Measurements from ENCODE around the gene EFCAB13.

EFCAB13 gene, protein sequence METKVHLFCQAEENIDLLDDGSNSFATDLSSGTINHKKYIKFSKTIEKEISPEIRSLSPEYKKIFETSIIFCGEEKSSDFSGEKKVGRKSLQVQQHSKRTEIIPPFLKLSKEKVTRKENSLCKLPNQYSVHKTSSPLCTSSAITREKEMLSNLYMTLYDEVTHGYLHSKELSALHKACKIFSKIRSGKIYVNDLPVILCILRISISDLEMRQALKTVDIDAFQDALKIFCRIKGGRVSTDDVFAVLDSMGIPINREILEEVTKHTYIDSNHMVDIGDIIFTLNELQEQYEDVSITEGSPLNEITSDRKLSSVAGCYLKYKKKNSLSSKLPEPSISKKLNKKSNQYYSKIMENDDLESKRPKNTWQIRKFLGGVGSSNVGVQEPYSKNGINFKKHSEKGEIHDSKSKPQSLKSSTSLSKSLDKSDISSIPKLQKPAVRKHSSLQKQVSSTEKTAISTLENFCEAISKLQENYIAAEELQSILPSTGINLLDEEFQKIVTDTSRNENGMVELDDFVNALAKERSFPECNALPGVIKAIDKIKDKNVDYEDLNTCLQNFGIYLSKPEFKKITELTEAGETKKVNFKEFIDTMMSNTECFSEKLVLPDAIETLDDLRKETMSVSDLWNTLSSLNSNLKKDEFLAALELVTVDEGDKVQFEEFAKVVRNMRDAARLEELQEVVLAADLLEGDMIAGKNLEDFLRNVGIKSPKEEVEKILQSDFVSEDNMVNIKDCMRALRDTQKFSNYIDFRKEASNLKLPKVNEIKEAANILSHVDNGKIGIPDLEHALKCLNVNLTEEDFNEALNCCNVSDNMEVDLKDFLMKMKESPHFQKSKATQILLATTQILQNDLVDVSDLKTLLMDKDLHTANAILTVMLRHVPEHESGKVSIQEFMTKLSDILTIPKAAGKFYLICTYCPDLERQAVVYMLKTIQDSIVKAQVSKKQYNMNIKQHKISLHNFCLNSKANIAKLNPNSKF

DNA sequence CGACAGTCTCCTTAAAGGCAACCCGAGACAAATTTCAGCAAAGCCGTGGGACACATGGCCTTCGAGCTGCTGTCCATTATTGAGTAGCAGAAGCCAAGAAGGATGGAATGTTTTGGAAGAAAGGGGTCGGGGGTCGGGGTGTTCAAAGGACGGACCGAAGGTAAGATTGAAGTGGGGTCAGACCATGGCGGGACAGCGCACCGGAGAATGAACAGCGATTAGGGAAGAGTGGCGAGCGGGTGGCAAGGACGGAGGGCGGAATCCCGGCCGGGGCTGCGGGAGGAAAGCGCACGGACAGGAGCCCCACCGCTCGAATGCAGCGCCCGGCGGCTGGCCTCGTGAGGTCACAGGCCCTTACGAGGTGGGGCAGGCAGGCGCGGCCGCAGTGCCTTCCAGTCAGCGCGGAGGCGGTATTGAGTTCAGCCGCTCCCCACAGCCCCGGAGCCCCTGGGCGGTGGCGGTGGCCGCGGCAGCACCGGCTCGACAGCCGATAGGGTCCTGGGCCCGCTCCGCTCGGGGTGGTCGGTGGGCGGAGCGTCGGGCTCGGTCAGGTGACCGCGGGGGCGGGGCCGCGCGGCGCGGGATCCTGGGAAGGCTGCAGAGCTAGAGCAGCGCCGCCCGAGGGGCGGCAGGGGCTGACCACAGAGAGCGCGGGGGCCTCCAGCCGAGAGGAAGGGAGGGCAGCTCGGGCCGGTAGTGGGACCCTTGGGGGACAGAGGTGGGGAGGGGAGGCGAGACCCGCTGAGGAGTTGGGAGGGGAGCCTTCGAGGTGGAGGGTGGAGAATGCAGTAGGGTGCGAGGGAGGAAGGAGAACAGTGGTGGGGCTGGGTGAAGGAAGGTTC is at the start of gene EFCAB13:
TSS of gene EFCAB13 (plus strand) at position 574 of the 842 bp plus-strand sequence. CDS start 4,399 bp downstream, outside the sequence.
- DNase-seq (ENCODE audit: low read depth in 2 of 2): peak; percentile 55 to 68

DNA sequence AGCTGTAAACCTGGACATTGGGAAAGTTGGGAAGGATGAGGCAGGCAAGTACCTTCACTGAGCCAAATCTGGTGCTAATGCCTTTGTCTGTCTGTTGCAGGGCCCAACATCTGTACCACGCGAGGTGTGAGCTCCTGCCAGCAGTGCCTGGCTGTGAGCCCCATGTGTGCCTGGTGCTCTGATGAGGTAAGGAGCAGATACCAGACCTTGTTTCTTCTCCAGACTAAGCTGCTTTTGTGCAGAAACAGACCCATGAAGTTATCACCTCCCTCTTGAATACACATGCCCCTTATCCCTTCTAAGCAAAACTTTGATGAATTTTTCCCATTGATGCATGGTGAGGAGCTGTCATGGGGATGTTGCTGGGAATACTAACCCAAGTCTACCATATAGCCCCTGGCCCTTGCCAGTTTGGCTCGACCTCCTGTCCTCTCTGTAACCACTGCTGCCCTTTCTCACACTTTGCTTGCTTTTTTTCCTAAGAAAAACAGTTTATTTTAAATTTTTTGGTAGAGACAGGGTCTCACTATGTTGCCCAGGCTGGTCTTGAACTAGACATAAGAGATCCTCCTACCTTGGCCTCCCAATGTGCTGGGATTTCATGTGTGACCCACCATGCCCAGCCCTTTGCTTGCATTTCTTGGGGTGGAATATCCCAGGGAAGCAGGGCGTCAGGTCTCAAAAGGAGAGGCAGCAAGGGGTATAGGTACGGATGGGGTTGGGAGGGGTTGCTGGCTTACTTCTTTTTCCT is 49.3 kb upstream of the EFCAB13 start:
- DNase-seq (ENCODE audit: low read depth in 2 of 2): no peak

DNA sequence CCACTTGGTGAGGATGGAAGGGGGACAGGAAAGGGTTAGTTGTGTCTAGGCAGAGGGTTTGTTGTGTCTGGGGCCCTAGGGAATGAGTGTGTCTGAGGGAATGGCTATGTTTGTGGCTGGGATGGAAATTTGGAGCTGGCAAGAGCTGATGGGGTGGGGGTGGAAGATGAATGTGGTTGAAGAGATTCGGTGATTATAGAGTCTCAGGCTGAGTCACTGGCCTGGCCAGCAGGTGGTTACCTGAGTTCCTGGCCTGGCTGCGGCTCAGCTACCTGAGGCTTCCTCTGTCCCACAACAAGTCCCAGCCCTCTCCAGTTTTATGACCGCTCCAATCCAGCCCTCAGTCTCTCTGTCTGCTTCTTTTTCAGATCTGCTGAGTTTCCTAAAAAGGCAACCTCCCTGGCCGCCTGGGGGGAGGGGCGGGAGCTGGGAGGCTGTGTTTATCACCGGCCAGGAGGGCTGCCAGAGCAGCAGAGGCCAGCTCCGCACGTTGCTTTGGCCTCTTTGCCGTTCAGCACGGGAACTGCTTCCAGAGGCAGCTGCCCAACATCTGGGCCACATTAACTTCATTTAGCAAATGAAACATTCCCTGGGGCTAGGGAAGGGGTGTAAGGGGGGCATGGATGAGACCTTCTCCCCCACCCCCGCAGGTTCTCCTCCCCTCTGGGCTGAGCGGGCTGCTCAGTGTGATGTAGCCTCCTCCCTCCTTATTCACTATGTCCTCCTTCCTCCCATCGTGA is 48.3 kb upstream of the EFCAB13 start:
- DNase-seq (ENCODE audit: low read depth in 2 of 2): no peak

DNA sequence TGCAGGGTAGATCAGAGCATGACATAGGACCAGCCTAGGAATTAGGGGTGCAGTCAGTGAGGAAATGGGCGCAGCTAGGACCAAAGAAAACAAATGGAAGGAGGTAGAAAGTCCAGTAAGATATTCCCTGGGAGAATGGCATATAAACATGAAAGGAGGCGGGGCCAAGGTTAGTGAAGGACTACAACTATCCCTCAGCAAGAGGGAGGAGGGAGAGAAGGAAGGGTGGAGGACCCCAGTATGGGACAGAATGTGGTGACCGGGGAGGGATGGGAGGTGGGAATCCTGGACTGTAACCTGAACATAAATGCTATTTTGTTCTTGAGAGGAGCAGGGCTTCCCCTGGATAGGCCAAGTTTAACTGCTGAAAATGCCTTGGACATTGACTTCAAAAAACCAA is 47.3 kb upstream of the EFCAB13 start:
- DNase-seq (ENCODE audit: low read depth in 2 of 2): no peak

DNA sequence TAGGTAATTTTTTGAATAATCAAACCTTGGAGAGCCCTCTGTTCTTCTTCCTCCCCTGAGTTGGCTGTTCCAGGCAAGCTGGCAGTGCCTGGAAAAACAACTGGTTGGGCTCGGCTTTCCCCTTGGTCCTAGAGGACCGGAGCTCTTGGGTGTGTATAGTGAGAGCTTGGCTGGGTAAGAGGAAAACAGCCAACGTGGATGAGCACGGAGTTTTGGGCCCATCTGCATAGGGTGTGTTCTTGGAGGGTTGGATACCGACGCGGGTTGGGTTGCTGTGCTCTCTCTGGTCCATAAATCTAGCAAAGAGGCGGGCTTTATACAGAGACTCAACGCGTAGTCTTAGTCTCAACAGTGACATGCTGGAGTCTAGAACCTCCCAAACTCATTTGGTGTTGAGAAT is 46.9 kb upstream of the EFCAB13 start:
- no peak for DNase-seq (ENCODE audit: low read depth in 2 of 2)

DNA sequence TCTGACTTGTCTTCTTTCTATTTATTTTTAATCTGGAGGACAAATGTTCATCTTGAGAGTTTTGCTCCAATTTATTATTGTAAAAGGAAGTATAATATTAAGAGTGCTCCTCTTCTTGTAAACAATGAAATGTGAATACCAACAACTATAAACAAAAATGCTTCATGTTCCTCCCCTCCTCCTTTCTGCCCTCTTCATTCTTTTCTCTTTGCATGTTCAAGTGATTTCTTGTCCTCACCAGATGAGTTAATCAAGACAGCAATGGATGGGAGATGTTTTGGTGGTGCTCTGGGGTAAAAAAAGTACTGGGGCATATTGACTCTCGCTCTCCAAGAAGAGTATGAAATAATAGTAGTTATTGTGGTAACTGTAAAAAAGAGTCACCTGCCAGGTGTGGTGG is 45.8 kb upstream of the EFCAB13 start:
- no peak for DNase-seq (ENCODE audit: low read depth in 2 of 2)

DNA sequence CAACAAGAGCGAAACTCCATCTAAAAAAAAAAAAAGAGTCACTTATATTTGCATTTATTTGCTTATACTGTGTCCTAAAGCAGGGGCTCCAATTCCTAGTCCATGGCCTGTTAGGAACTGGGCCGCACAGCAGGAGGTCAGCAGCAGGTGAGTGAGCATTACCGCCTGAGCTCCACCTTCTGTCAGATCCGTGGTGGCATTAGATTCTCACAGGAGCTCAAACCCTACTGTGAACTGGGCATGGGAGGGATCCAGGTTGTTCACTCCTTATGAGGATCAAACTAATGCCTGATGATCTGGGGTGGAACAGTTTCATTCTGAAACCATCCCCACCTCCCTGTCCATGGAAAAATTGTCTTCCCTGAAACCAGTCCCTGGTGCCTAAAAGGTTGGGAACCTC is 45.2 kb upstream of the EFCAB13 start:
- no peak for DNase-seq (ENCODE audit: low read depth in 2 of 2)

DNA sequence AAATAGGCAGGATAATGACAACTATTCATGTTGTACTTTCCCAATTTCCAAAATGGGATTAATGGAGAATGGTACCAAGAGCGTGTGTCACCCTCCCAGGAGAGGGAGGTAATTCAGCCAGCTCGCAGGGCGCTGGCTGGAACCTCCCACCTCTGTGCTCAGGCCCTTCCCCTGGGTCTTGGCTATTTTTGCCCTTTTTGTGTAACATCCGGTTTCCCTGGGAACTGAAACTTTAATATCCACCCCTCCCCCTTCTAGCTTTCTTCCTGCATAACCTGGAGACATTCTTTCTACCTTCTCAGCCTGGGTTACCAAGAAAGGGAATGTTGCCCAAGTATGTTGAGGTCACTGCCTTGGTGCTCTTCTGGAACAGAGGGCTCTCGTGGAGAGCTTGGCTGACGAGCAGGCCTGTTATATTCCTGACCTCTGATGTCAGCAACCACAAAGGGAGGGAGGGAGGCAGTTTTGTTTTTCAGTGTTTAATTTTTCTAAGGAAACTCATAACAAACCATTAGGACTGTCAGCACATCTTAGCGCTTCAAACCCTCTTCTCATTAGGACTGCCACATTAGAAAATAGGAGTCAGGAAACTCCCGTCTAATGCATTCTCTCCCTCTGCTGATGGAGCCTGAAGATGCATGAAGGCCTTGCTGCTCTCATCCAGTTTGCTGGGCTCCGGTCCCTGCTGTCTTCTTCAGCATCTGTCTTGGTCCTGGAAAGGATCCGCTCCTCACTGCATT is 44.5 kb upstream of the EFCAB13 start:
- no peak for DNase-seq (ENCODE audit: low read depth in 2 of 2)

DNA sequence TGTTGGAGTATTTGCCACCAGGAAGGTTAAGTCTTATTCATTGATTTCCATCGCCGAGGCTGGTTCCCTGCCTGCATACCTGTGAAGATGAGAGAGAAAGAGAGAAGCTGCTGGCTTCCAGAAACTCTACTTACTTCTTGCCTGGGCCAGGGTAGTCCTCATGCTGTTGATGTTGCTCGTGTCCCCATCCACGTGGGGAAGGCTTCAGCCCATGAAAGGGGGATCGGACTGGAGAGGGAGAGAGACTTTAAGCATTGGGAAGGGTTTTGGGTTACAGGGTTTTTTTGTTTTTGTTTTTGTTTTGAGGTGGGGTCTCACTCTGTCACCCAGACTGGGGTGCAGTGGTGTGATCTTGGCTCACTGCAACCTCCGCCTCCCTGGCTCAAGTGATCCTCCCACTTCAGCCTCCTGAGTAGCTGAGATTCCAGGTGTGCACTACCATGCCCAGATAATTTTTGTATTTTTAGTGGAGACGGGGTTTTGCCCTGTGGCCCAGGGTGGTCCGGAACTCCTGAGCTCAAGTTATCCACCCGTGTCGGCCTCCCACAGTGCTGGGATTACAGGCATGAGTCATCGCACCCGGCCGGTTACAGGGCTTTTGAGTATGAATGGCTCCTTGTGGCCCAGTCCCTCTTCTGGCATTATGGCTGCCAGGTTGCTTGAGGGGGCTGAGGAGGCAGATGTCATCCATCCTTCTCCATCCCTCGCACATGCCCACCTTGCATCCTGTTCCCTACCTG is 43.5 kb upstream of the EFCAB13 start:
- DNase-seq (ENCODE audit: low read depth in 2 of 2): no peak

DNA sequence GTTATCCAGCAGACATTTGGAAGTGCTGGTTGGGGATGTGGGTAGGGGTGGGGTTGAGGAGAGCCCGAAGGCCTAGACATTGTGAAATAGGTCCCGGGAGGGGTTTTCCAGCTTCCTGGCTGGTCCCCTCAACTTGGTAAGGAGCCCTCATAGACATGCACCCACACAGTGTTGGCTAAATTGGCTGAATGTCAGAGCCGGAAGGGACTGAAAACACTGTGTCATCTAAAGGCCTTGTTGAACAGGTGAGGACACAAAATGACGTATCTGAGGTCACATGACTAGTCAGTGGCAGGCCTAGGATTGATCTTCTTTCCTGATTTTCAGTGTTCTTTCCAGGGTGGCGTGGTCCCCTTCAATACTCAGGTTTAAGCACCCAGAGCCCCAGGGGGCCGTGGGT is 42.5 kb upstream of the EFCAB13 start:
- DNase-seq (ENCODE audit: low read depth in 2 of 2): no peak

DNA sequence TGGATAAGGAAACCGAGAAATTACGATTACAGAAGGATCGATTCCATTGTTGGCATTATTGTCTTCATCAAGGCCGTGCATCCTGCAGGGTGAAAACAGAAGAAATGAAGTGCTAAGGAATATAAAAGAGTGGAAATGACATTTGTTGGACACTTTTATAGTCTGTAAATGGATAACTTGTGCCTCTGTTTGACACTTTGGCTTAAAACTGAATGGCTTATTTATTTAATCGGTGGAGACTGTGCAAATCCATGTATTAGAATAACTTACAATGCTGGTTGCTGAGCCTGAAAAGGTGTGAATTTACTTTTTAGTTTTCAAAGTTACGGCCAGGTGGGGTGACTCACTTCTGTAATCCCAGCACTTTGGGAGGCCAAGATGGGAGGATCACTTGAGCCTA is 38.8 kb upstream of the EFCAB13 start:
- no peak for DNase-seq (ENCODE audit: low read depth in 2 of 2)

DNA sequence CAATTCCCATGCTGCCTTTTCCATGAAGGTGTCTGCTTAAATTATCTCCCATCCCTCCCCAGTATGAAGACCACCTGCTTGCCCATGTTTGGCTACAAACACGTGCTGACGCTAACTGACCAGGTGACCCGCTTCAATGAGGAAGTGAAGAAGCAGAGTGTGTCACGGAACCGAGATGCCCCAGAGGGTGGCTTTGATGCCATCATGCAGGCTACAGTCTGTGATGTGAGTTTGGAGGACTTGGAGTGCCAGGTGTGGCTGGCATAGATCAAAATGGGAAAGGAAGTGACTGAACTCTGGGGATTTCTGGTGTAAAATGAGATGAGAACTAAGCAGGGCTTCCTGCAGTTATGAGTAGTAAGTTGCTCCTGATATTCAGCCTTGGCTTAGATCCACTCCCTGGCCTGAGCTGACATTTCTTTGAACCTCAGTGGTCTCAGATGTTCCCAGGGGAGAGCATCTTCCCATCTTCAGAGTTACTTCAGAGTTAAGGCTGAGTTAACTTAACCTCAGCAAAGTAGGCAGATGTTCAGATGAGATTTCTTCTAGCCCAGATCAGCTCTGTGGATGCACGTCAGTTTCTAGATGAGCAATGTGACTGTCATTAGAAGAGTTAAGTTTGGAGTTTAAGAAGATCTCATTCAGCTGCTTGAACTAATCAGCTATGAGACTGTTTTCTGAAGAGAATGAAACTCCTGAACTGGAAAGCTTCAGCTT is 37.4 kb upstream of the EFCAB13 start:
- DNase-seq (ENCODE audit: low read depth in 2 of 2): no peak

DNA sequence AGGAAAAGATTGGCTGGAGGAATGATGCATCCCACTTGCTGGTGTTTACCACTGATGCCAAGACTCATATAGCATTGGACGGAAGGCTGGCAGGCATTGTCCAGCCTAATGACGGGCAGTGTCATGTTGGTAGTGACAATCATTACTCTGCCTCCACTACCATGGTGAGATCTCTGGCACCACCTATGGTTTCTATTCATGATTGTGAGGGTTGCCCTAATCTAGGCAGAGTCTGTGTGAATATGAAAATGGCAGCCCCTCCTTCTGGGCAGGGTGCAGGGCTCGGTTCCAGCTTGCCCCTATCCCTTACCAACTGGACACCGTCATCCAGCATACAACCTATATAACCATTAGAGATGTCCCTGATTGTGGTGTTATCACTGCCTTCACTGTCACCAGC is 36.7 kb upstream of the EFCAB13 start:
- DNase-seq (ENCODE audit: low read depth in 2 of 2): no peak

DNA sequence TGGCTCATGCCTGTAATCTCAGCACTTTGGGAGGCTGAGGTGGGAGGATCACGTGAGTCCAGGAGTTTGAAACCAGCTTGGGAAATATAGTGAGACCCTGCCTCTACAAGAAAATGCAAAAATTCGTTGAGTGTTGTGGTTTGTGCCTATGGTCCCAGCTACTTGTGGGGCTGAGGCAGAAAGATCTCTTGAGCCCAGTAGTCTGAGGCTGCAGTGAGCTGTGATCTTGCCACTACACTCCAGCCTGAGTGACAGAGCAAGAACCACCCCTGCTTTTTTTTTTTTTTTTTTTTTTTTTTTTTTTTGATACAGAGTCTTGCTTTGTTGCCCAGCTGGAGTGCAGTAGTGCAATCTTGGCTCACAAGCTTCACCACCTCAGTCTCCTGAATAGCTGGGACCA is 36.1 kb upstream of the EFCAB13 start:
- no peak for DNase-seq (ENCODE audit: low read depth in 2 of 2)

DNA sequence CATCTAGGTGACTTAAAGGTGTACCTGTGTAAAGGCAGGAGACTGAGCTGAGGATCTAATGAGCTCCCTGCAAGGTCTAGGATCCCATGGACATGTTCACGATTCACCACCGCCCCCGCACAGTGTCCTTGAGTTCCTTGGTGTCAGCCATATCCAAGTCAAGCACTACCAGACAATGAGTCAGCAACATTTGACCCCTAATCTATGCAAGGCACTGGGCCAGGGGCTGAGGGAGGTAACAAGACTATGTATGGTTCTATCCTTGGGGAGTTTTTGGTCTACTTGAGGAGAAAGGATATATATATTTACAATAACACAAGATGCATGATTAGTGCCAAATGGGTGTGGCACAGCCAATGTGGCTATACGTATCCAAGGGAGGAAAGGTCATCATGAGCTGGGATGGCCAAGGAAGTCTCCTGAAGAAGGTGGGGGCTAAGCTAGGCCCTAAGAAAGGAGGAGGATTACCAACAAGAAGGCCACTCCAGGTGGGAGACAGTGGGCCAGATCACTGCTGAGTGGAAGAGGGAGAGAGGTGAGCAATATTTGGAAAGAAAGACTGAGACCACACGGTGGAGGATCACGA is 35.1 kb upstream of the EFCAB13 start:
- DNase-seq (ENCODE audit: low read depth in 2 of 2): no peak

DNA sequence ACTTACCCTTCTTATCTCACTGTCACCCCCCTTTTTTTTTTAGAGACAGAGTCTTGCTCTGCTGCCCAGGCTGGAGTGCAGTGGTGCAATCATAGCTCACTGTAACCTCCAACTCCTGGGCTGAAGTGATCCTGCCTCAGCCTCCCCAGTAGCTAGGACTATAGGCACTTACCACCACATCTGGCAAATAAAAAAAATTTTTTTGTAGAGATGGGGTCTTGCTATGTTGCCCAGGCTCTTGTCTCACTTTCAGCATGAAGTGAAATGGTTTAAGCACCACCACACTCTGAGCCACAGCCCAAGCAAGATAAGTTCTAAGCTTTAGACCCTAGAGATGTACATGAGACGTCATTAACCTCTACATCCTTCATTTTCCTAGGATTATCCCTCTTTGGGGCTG is 34.5 kb upstream of the EFCAB13 start:
- no peak for DNase-seq (ENCODE audit: low read depth in 2 of 2)

DNA sequence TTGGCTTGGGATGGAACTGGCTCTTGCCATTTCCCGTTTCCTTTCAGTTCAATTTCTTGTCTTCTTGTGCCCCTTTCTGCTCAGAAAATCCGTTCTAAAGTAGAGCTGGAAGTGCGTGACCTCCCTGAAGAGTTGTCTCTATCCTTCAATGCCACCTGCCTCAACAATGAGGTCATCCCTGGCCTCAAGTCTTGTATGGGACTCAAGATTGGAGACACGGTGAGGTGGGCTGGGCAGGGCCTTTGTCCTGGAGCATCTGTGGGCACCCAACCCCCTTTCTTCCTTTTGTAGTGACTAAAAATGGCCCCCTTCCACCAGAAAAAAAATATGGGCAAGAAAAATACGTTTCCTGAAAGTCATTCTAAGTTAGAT is 32.9 kb upstream of the EFCAB13 start:
- DNase-seq (ENCODE audit: low read depth in 2 of 2): no peak

DNA sequence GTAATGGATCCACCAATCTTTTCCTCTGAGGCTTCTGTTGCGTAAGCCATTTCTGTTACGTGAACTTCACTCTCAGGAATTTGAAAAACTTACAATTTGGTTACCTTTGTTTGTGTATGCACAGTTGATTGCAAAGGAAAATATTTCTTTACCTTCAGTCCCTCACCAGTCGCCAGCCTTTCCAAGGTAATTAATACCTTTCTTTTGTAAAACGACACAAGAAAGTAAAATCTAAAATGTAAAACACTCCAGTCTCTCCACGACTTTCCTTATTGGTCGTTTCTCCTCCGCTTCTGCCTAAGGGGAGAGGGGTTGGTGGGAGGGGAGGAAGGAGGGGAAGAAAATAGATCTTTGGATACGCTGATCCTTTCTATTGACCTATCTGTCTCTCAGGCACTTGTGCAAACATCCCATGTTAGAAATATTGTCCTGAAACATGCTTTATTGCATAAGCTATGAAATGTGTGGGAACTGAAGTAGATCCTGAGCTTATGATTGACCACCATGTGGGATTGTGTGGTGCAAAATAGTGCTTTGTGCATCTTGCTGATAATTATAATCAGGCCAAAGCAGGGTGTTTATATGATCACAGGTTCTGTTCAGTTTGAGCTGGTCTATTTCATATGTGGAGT is 32.4 kb upstream of the EFCAB13 start:
- no peak for DNase-seq (ENCODE audit: low read depth in 2 of 2)
